B cell (primary cell): ENCODE data around the gene TAF1A. TPM values are rescaled to one million over a fixed set of nuclear protein-coding genes. Genes with fewer than 3 reads are reported as not detected.
A peak's percentile ranks its signal among the peaks of the same experiment; 100 is the strongest.

ENCODE experiments used
- ATAC-seq: fragments of 200-7000 bp; cut with Tn5 transposase; one replicate; pipeline ENCODE4 v1.10.0; 2021; ENCODE audit warnings: low read depth, mild to moderate bottlenecking, moderate number of reproducible peaks, moderate library complexity
- CTCF ChIA-PET: fragments of 350-600 bp; sonication (Branson Sonifier 250); formaldehyde crosslinking; loops from one replicate; lab custom pipeline; 2021; ENCODE audit warnings: antibody characterized with exemption, inconsistent platforms; lab: Charles Lee
- POLR2A ChIA-PET: fragments of 350-600 bp; sonication (Branson Sonifier 250); formaldehyde crosslinking; loops from one replicate; lab custom pipeline; 2021; ENCODE audit warnings: antibody characterized with exemption; lab: Charles Lee
- DNase-seq: peaks from one replicate; pipeline ENCODE4 v3.0.0; 2013
- H2AFZ ChIP-seq: 2 replicates; pipeline ENCODE4 v1.6.1; 2012; ENCODE audit warnings: mild to moderate bottlenecking, low read depth, low read length; ENCODE audit not compliant: insufficient read depth, poor library complexity, severe bottlenecking
- H3K27ac ChIP-seq, 2 donors: 1 replicate in 1 of 2; 2 replicates in 1 of 2; pipeline ENCODE4 v1.5.1; 2012 to 2013; ENCODE audit warnings: low read length in 2 of 2, mild to moderate bottlenecking in 2 of 2, moderate library complexity in 1 of 2
- H3K27me3 ChIP-seq, 4 experiments: fragments of 200-600 bp in 1 of 4; sonication (generic) in 1 of 4; replicated peaks in 1 of 4; 1 replicate in 2 of 4; 2 replicates in 2 of 4; pipeline versions ENCODE4 v1.6.1 to v1.7.0; 2013 to 2016; ENCODE audit warnings: low read length in 3 of 4, mild to moderate bottlenecking in 2 of 4, mixed read lengths in 1 of 4, moderate library complexity in 1 of 4; ENCODE audit not compliant: insufficient read depth in 4 of 4, control insufficient read depth in 3 of 4; ENCODE audit errors: control extremely low read depth in 1 of 4
- H3K36me3 ChIP-seq, 2 experiments: replicated peaks in 1 of 2; 1 replicate in 1 of 2; 2 replicates in 1 of 2; pipeline versions ENCODE4 v1.6.1 to v1.7.1; 2013; ENCODE audit warnings: low read length in 1 of 2; ENCODE audit not compliant: insufficient read depth in 2 of 2, control insufficient read depth in 1 of 2; ENCODE audit errors: control extremely low read depth in 1 of 2, extremely low read depth in 1 of 2
- H3K4me1 ChIP-seq, 2 donors: fragments of 200-600 bp in 1 of 2; sonication (generic) in 1 of 2; 1 replicate in 1 of 2; 2 replicates in 1 of 2; pipeline versions ENCODE4 v1.5.1 to v1.6.1; 2013 to 2017; ENCODE audit warnings: low read length in 2 of 2; ENCODE audit not compliant: control insufficient read depth in 2 of 2, insufficient read depth in 2 of 2
- H3K4me2 ChIP-seq: replicated peaks from 2 replicates; pipeline ENCODE3; 2012; ENCODE audit warnings: mild to moderate bottlenecking, low read depth, low read length; ENCODE audit not compliant: poor library complexity, severe bottlenecking
- H3K4me3 ChIP-seq, 5 experiments: fragments of 200-600 bp in 1 of 5; sonication (generic) in 1 of 5; 1 replicate in 3 of 5; 2 replicates in 2 of 5; pipeline versions ENCODE4 v1.5.1 to v1.7.0; 2011 to 2016; ENCODE audit warnings: low read length in 4 of 5, mild to moderate bottlenecking in 4 of 5, low read depth in 2 of 5, control low read depth in 1 of 5, moderate library complexity in 1 of 5; ENCODE audit not compliant: insufficient read depth in 1 of 5; ENCODE audit errors: control extremely low read depth in 1 of 5, extremely low read depth in 1 of 5
- H3K79me2 ChIP-seq: fragments of 200-600 bp; sonication (generic); one replicate; pipeline ENCODE4 v1.6.0; 2016; ENCODE audit warnings: low read length; ENCODE audit not compliant: control insufficient read depth, insufficient read depth
- H3K9ac ChIP-seq: fragments of 200-600 bp; sonication (generic); 2 replicates; pipeline ENCODE4 v1.6.1; 2017; ENCODE audit warnings: mild to moderate bottlenecking, low read length, moderate library complexity
- H3K9me3 ChIP-seq, 3 donors: one replicate each; pipeline versions ENCODE4 v1.6.1 to v1.7.1; 2013; ENCODE audit warnings: low read length in 2 of 3; ENCODE audit not compliant: control insufficient read depth in 2 of 3, insufficient read depth in 1 of 3; ENCODE audit errors: control extremely low read depth in 1 of 3
- H4K20me1 ChIP-seq: 2 replicates; pipeline ENCODE4 v1.6.0; 2012; ENCODE audit warnings: mild to moderate bottlenecking, low read length; ENCODE audit not compliant: insufficient read depth, control insufficient read depth, poor library complexity, severe bottlenecking
- H3K27ac Mint-ChIP-seq: one replicate; pipeline ENCODE4 v1.8.0; 2021; ENCODE audit warnings: mixed read lengths
- H3K27me3 Mint-ChIP-seq: one replicate; pipeline ENCODE4 v1.8.0; 2021; ENCODE audit warnings: mixed read lengths
- H3K4me1 Mint-ChIP-seq: one replicate; pipeline ENCODE4 v1.8.0; 2021; ENCODE audit warnings: mixed read lengths
- H3K4me3 Mint-ChIP-seq: one replicate; pipeline ENCODE4 v1.8.0; 2021; ENCODE audit warnings: mixed read lengths
- H3K9me3 Mint-ChIP-seq: one replicate; pipeline ENCODE4 v1.8.0; 2022; ENCODE audit warnings: mixed read lengths; ENCODE audit not compliant: insufficient read depth
- CTCF ChIP-seq: fragments of 200-600 bp; IDR thresholded peaks from one replicate; pipeline ENCODE4 v1.8.0; 2022; ENCODE audit warnings: antibody characterized with exemption, mild to moderate bottlenecking
- EZH2 ChIP-seq: IDR thresholded peaks from 2 replicates; pipeline ENCODE4 v1.6.1; 2012; ENCODE audit warnings: borderline replicate concordance, low read depth, mild to moderate bottlenecking, moderate library complexity, low read length; ENCODE audit not compliant: insufficient read depth, poor library complexity, severe bottlenecking
- WGBS: methylation state at CpG from one replicate; pipeline ENCODE4 v1.1.5; 2013; ENCODE audit warnings: missing lambda C conversion rate; ENCODE audit not compliant: insufficient coverage; 5-methylcytosine and 5-hydroxymethylcytosine counted together
- intact Hi-C: fragments of 100-400 bp; cut with micrococcal nuclease; formaldehyde crosslinking; loops from one replicate; pipeline ENCODE4 v1.10.0; 2022
- polyA plus RNA-seq: library from polyadenylated mRNA; depleted of rRNA; stranded (reverse); fragments of >200 nt; gene quantifications from 2 replicates; pipeline ENCODE4 v1.2.3, GENCODE V29; 2012
- total RNA-seq, 2 donors: library from RNA; stranded (reverse); fragments of 120-200 nt in 1 of 2; gene quantifications; 1 replicate in 1 of 2; 2 replicates in 1 of 2; pipeline versions ENCODE4 v1.2.3 to v1.2.4, GENCODE V29; 2013 to 2022

TAF1A gene
- total and polyA plus RNA-seq, 2 donors (not counting 1 experiment from before 2014, with no cell fraction given), result 12.7 to 23.7 TPM

GRCh38 chr1:222634180-222635013 lies 44.7 kb upstream of the TAF1A start:
- Histone ChIP-seq H3K27ac (peak overlapping the region in 1 of 2 donors; percentile 42), H4K20me1 (no peaks in the 10 kb centered on the region), H3K36me3 (peaks cover 0 to 18% of the 10 kb centered on the region in 2 experiments), H3K4me1 (peaks cover 12 to 15% of the 10 kb centered on the region in 2 donors), H3K9ac (no peak overlapping the region), H3K79me2 (peaks cover 4% of the 10 kb centered on the region), H3K27me3 (no peaks in the 10 kb centered on the region), H2AFZ (no peak overlapping the region), H3K9me3 (no peaks in the 10 kb centered on the region), H3K4me2 (peak overlapping the region; percentile 46), H3K4me3 (no peak overlapping the region)
- H3K27ac Mint-ChIP-seq, result peak overlapping the region; percentile 61
- DNase-seq (peak; percentile 89), ATAC-seq (peak; percentile 86)
- peaks cover 11% of the 10 kb centered on the region for H3K4me1 Mint-ChIP-seq
- POLR2A ChIA-PET, result interaction anchor here (0.5 to 1.6 kb wide), 3 partner anchors 10 to 1557 kb away, joined by 4 to 7 read pairs (median 4); partner anchors contain the start of gene MIA3
- WGBS, result 59% methylated on average over 4 of the region's 7 CpGs
- H3K9me3 Mint-ChIP-seq, result no peaks in the 10 kb centered on the region
- H3K4me3 Mint-ChIP-seq, result no peak overlapping the region
- TF ChIP-seq CTCF (peak; percentile 93), EZH2 (no peak)
- intact Hi-C loops, result loop anchor here (1.0 to 2.0 kb wide), 3 partner anchors 9 to 169 kb away; partner anchors contain the start of gene MIA3
- CTCF ChIA-PET, result interaction anchor here (0.6 to 3.5 kb wide), 31 partner anchors 10 to 893 kb away, joined by 3 to 87 read pairs (median 4); partner anchors contain the start of genes AIDA, BROX, MIA3 and TAF1A
- no peaks in the 10 kb centered on the region for H3K27me3 Mint-ChIP-seq

- WGBS, result no CpG with 5 or more reads among the region's 2 CpGs
- no peak overlapping the region for H3K27ac Mint-ChIP-seq
- H3K4me3 ChIP-seq, result no peak overlapping the region
Measured at GRCh38 chr1:222632749-222633148, 43.0 kb upstream of the TAF1A start.

More at GRCh38 chr1:222632749-222633148, 43.0 kb upstream of the TAF1A start:
- ATAC-seq (no peak), DNase-seq (no peak)
- H3K4me1 Mint-ChIP-seq, result peaks cover 11% of the 10 kb centered on the region
- TF ChIP-seq CTCF (no peak), EZH2 (no peak)
- Histone ChIP-seq H3K9ac (no peak overlapping the region), H2AFZ (no peak overlapping the region), H3K4me2 (no peak overlapping the region), H3K9me3 (no peaks in the 10 kb centered on the region), H3K27me3 (no peaks in the 10 kb centered on the region), H3K4me1 (peaks cover 12 to 15% of the 10 kb centered on the region in 2 donors), H3K27ac (no peak overlapping the region), H4K20me1 (no peaks in the 10 kb centered on the region), H3K36me3 (peaks cover 3 to 25% of the 10 kb centered on the region in 2 experiments), H3K79me2 (peaks cover 4% of the 10 kb centered on the region)
- no peaks in the 10 kb centered on the region for H3K9me3 Mint-ChIP-seq
- ChIA-PET CTCF (interaction anchor here (0.9 to 3.5 kb wide), 6 partner anchors 9 to 177 kb away, joined by 3 to 87 read pairs (median 20); partner anchors contain the start of genes MIA3 and TAF1A), POLR2A (no interaction called here)
- no peaks in the 10 kb centered on the region for H3K27me3 Mint-ChIP-seq
- H3K4me3 Mint-ChIP-seq, result no peak overlapping the region
- intact Hi-C loops, result no loop called here
